HG02571 (cell line): ENCODE results near the gene GGA1.
"Not testable (repeated sequence)": the region's sequence is repeated elsewhere in the genome, so short reads cannot be mapped to it uniquely, and the experiment has no call there.

Source experiments
- ATAC-seq: cut with Tn5 transposase; IDR thresholded peaks from one replicate; pipeline ENCODE4 v1.9.1; 2021; ENCODE audit warnings: mild to moderate bottlenecking, moderate library complexity; ENCODE audit not compliant: unreplicated experiment

GGA1 gene

GRCh38 chr22:37570661-37570976 lies 38.0 kb upstream of the GGA1 start:
- no peak for ATAC-seq

- no peak for ATAC-seq
These were observed 37.2 kb upstream of the GGA1 start for GRCh38 chr22:37571258-37571991.

- no peak for ATAC-seq
These were observed 36.7 kb upstream of the GGA1 start for GRCh38 chr22:37571992-37572373.

GRCh38 chr22:37575490-37576003 lies 33.1 kb upstream of the GGA1 start:
- no peak for ATAC-seq

GRCh38 chr22:37578002-37578401 lies 30.6 kb upstream of the GGA1 start:
- ATAC-seq = no peak

GRCh38 chr22:37581504-37581903 lies 27.1 kb upstream of the GGA1 start:
- no peak for ATAC-seq

GRCh38 chr22:37582526-37582925 lies 26.1 kb upstream of the GGA1 start:
- no peak for ATAC-seq

- ATAC-seq = no peak
These were observed 20.0 kb upstream of the GGA1 start for GRCh38 chr22:37588546-37589215.

GRCh38 chr22:37589636-37590035 lies 19.0 kb upstream of the GGA1 start:
- no peak for ATAC-seq

GRCh38 chr22:37591081-37591480 lies 17.6 kb upstream of the GGA1 start:
- ATAC-seq = not testable (repeated sequence)

- ATAC-seq = no peak
These were observed 16.7 kb upstream of the GGA1 start for GRCh38 chr22:37591823-37592404.

- no peak for ATAC-seq
These were observed 14.4 kb upstream of the GGA1 start for GRCh38 chr22:37594237-37594636.

- no peak for ATAC-seq
These were observed 9.5 kb upstream of the GGA1 start for GRCh38 chr22:37599153-37599552.

- ATAC-seq = no peak
These were observed 7.5 kb upstream of the GGA1 start for GRCh38 chr22:37601203-37601539.

GRCh38 chr22:37601540-37602442 lies 6.8 kb upstream of the GGA1 start:
- ATAC-seq = no peak

GRCh38 chr22:37602546-37603277 lies 5.9 kb upstream of the GGA1 start:
- not testable (repeated sequence) for ATAC-seq

GRCh38 chr22:37604074-37604473 lies 4.6 kb upstream of the GGA1 start:
- no peak for ATAC-seq

GRCh38 chr22:37604875-37605274 lies 3.8 kb upstream of the GGA1 start:
- no peak for ATAC-seq

GRCh38 chr22:37607010-37607934 lies 1.4 kb upstream of the GGA1 start:
- ATAC-seq = no peak
